Measurements from ENCODE around the gene LRP11. TPM values are rescaled to one million over a fixed set of nuclear protein-coding genes. Genes with fewer than 3 reads are reported as not detected.
"Not testable (repeated sequence)": the region's sequence is repeated elsewhere in the genome, so short reads cannot be mapped to it uniquely, and the experiment has no call there.

Gene LRP11
- 10 to 100 TPM; 32.5 to 38.6 (median 35.3) TPM for polyA plus RNA-seq (ENCODE audit: insufficient read length in 3 of 3)

- DNase-seq (ENCODE audit: low read depth in 3 of 3, low spot score in 2 of 3) = peak in 2 of 3 donors; percentile 75 to 77
These were observed at the start of gene LRP11 for GRCh38 chr6:149863698-149864577. Gene LRP11 (minus strand): TSS chr6:149864359. CDS start chr6:149864020, 339 bp downstream.

DNA sequence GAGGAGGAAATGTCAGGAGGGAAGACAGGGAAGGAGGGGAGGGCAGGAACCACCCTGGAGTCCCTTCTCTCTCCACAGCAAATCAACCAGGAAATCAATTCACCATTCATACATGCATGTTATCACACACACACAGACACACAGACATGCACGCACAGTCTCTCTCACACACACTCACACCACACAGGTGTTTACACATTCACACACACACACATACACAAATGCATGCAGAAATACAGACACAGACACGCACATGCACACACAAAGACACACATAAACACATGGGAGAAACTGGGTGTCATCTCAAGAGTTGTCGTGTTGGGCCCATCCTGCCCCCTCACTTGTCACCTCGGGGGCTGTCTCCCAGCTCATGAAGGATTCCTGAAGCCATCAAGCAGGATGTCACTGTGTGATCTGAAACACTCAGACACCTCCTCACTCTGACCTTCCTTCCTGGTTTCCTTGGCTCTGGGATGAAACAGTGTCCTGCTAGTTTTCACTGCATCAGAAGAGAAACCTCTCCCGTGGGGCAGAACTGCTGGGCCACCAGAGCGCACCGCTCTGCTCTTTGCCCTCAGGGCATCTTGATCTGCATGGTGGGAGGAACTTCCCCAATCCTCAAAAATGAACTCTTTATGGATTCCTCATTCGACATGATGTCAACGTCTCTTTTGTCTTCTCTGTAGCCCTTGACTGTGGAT is 49.5 kb upstream of the LRP11 start:
- no peak for DNase-seq (ENCODE audit: low read depth in 3 of 3, low spot score in 2 of 3)

DNA sequence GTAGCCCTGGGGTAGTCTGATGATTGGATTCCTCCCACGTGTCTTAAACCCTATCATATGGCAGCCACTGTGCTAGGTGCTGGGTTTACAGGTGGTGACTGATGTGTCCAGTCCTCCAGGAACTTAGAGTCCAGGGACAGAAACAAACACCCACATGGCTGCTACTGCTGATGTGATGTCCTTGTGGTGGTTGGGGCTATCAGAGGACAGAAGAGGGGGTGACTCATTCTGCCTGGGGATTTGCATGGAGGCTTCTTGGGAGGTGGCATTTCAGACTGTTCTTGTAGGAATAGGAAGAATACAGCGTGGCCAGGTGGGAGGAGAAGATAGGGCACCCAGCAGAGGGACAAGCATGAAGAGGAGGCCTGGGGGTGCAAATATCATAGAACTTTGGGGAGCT is 48.9 kb upstream of the LRP11 start:
- no peak for DNase-seq (ENCODE audit: low read depth in 3 of 3, low spot score in 2 of 3)

GRCh38 chr6:149912680-149913079 is 48.5 kb upstream of the LRP11 start:
- not testable (repeated sequence) for DNase-seq (ENCODE audit: low read depth in 3 of 3, low spot score in 2 of 3)

- no peak for DNase-seq (ENCODE audit: low read depth in 3 of 3, low spot score in 2 of 3)
These were observed 46.6 kb upstream of the LRP11 start for GRCh38 chr6:149910721-149911151.

GRCh38 chr6:149909701-149910470 is 45.7 kb upstream of the LRP11 start:
- DNase-seq (ENCODE audit: low read depth in 3 of 3, low spot score in 2 of 3) = no peak

GRCh38 chr6:149908480-149908879 is 44.3 kb upstream of the LRP11 start:
- not testable (repeated sequence) for DNase-seq (ENCODE audit: low read depth in 3 of 3, low spot score in 2 of 3)

DNA sequence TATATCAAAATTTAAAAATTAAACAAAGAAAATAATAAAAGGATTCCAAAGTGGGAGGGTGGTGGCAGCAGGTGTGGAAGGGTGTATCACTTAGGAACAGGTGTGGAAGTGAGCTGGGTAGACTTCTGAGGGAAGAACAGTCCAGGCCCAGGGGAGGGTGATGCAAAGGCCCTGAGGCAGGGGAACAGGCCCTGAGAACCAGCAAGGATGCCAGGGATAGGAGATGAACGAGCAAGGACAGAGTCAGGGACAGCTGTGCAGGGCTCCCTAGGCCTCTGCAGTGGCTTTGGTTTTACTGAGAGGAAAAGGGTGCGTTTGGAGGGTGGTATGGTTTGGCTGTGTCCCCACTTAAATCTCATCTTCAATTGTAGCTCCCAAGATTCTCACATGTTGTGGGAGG is 43.2 kb upstream of the LRP11 start:
- no peak for DNase-seq (ENCODE audit: low read depth in 3 of 3, low spot score in 2 of 3)

DNA sequence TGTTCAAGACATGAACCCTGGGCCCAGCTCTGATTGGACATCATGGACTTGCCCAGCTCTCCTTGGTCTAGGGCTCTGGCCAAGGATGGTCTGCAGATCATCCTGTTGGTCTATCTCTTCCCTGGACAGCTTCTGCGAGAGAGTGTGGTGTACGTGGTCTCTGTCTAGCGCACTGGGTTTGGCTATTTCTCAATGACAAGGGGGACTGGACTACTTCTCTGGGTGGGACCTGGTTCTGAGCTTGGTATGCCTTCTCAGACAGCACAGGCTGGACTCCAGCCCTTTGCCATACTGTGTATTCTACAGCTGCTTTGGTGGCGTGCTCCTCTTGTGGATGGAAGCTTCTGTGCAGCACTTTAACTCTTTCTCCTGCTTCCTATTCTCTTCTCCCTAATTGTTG is 42.2 kb upstream of the LRP11 start:
- DNase-seq (ENCODE audit: low read depth in 3 of 3, low spot score in 2 of 3) = no peak

DNA sequence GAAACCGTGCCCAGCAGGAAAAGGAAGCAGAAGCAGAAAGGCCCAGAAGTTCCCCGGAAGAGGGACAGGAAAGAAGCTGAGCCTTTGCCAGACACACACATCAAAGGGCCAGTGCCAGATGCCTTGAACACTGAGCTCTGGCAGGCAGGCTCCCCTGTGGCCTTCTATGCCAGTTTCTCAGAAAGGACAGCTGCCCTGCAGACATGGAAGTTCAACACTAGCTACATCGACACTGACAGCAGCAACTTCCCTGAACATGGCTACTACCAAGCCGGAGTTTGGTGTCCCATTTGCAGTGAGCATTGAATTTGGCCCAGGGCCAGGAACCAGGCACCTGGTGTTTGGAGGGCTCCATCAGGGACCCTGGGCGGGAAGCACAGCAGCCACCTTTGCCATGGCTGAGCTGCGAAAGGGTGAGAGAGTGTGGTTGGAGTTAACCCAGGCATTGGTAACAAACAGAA is 41.8 kb upstream of the LRP11 start:
- no peak for DNase-seq (ENCODE audit: low read depth in 3 of 3, low spot score in 2 of 3)

GRCh38 chr6:149905371-149905910 is 41.3 kb upstream of the LRP11 start:
- DNase-seq (ENCODE audit: low read depth in 3 of 3, low spot score in 2 of 3) = no peak

GRCh38 chr6:149904661-149905370 is 40.7 kb upstream of the LRP11 start:
- no peak for DNase-seq (ENCODE audit: low read depth in 3 of 3, low spot score in 2 of 3)

- no peak for DNase-seq (ENCODE audit: low read depth in 3 of 3, low spot score in 2 of 3)
These were observed 39.9 kb upstream of the LRP11 start for GRCh38 chr6:149903938-149904611.

- DNase-seq (ENCODE audit: low read depth in 3 of 3, low spot score in 2 of 3) = no peak
These were observed 37.4 kb upstream of the LRP11 start for GRCh38 chr6:149901444-149902140.

- DNase-seq (ENCODE audit: low read depth in 3 of 3, low spot score in 2 of 3) = no peak
These were observed 36.7 kb upstream of the LRP11 start for GRCh38 chr6:149900620-149901443.

- no peak for DNase-seq (ENCODE audit: low read depth in 3 of 3, low spot score in 2 of 3)
These were observed 35.9 kb upstream of the LRP11 start for GRCh38 chr6:149899926-149900619.

- DNase-seq (ENCODE audit: low read depth in 3 of 3, low spot score in 2 of 3) = no peak
These were observed 35.3 kb upstream of the LRP11 start for GRCh38 chr6:149899486-149899885.

Data from right renal cortex interstitium (tissue), 3 donors.